Suprapubic skin (tissue), 4 donors: ENCODE data around the gene MEF2A. TPM values are rescaled to one million over a fixed set of nuclear protein-coding genes. Genes with fewer than 3 reads are reported as not detected.
A peak's percentile ranks its signal among the peaks of the same experiment; 100 is the strongest.

Experiments used
- DNase-seq, 2 donors: peaks; one replicate each; pipeline ENCODE4 v3.0.0-alpha.2; 2019; ENCODE audit warnings: low spot score in 2 of 2
- H3K27ac ChIP-seq: fragments of 200-600 bp; sonication (generic); one replicate; pipeline ENCODE4 v1.5.1; 2019
- H3K27me3 ChIP-seq: fragments of 200-600 bp; sonication (generic); one replicate; pipeline ENCODE4 v1.5.1; 2019
- H3K36me3 ChIP-seq: fragments of 200-600 bp; sonication (generic); one replicate; pipeline ENCODE4 v1.5.1; 2019
- H3K4me1 ChIP-seq: fragments of 200-600 bp; sonication (generic); one replicate; pipeline ENCODE4 v1.5.1; 2019
- H3K4me3 ChIP-seq: fragments of 200-600 bp; sonication (generic); one replicate; pipeline ENCODE4 v1.5.1; 2019; ENCODE audit warnings: mild to moderate bottlenecking
- H3K9me3 ChIP-seq: fragments of 200-600 bp; sonication (generic); one replicate; pipeline ENCODE4 v1.5.1; 2019
- EP300 ChIP-seq: sonication (generic); formaldehyde crosslinking; IDR thresholded peaks from one replicate; pipeline ENCODE4 v1.6.1; 2017; ENCODE audit warnings: antibody characterized with exemption
- POLR2A ChIP-seq, 2 donors: fragments of 450-650 bp; IDR thresholded peaks; one replicate each; pipeline ENCODE4 v1.6.1; 2017; ENCODE audit warnings: antibody characterized with exemption in 2 of 2, mild to moderate bottlenecking in 2 of 2, moderate library complexity in 2 of 2
- POLR2AphosphoS5 ChIP-seq, 3 donors: sonication (generic); formaldehyde crosslinking; IDR thresholded peaks; one replicate each; pipeline ENCODE4 v1.6.1; 2017; ENCODE audit warnings: antibody characterized with exemption in 3 of 3
- WGBS: methylation state at CpG from one replicate; pipeline ENCODE4 v1.1.5; 2018; 5-methylcytosine and 5-hydroxymethylcytosine counted together
- total RNA-seq, 4 donors: library from RNA; depleted of rRNA; stranded (reverse); fragments of >200 nt; gene quantifications; one replicate each; pipeline ENCODE4 v1.1.0, GENCODE V29; 2016
- TF ChIP-seq, protein P1 (sequence below), 2 donors: fragments of 200-600 bp in 1 of 2; fragments of 450-650 bp in 1 of 2; sonication (generic) in 1 of 2; IDR thresholded peaks; one replicate each; pipeline ENCODE4 v1.5.1; 2016 to 2019; ENCODE audit warnings: antibody characterized with exemption in 2 of 2, mild to moderate bottlenecking in 1 of 2, moderate library complexity in 1 of 2

The MEF2A gene
- total RNA-seq, 4 donors from 2014 or later = 70.1 to 222 (median 78.8) TPM

DNA sequence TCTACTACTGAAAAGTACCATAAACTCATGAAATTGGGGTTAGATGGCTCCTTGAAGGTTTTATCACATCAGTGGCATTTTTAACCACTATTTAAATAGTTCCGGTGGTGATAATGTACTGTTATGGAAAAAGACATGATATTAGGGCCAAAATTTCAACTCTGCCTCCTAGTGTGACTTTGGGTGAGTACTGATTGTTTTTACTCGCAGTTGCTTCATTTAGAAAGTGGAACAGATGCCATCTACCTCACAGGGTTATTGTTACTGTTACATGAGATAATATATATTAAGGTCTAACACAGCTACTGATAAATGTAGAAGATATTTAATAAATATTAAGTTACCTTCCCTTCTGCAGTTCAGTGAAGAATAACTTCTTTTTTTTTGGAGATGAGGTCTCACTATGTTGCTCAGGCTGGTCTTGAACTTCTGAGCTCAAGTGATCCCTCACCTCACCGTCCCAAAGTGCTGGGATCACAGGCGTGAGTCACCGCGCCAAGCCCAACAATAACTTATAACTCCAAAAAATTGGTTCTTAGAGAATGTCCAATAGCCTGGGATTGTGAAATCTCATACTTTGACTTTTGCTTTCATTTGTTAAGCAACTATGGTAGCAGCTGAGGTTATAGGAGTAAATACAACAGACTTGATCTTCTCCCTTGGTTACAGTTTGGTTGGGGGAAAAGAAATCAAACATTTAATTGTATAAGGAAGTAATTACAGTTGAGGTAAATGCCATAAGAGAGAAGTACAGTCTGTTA, 48.3 kb downstream of the MEF2A start:
- whole genome bisulfite sequencing = 80% methylated on average over 6 of the region's 6 CpGs
- no peak for DNase-seq
- H3K4me3 ChIP-seq = no peak overlapping the region
- H3K9me3 ChIP-seq = no peaks in the 10 kb centered on the region
- H3K36me3 ChIP-seq = no peaks in the 10 kb centered on the region
- H3K27ac ChIP-seq = peak overlapping the region; percentile 60
- TF ChIP-seq POLR2AphosphoS5 (IDR thresholded peaks at IDR 0.05) (no peak), EP300 (no peak), POLR2A (IDR thresholded peaks at IDR 0.05) (no peak)
- TF ChIP-seq, protein P1, sequence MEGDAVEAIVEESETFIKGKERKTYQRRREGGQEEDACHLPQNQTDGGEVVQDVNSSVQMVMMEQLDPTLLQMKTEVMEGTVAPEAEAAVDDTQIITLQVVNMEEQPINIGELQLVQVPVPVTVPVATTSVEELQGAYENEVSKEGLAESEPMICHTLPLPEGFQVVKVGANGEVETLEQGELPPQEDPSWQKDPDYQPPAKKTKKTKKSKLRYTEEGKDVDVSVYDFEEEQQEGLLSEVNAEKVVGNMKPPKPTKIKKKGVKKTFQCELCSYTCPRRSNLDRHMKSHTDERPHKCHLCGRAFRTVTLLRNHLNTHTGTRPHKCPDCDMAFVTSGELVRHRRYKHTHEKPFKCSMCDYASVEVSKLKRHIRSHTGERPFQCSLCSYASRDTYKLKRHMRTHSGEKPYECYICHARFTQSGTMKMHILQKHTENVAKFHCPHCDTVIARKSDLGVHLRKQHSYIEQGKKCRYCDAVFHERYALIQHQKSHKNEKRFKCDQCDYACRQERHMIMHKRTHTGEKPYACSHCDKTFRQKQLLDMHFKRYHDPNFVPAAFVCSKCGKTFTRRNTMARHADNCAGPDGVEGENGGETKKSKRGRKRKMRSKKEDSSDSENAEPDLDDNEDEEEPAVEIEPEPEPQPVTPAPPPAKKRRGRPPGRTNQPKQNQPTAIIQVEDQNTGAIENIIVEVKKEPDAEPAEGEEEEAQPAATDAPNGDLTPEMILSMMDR (IDR thresholded peaks at IDR 0.05) = no peak
- no peaks in the 10 kb centered on the region for H3K27me3 ChIP-seq
- H3K4me1 ChIP-seq = peaks cover 61% of the 10 kb centered on the region

GRCh38 chr15:99614749-99615288, 49.0 kb downstream of the MEF2A start:
- WGBS = 29% methylated on average over 1 of the region's 1 CpG
- Histone ChIP-seq H3K9me3 (no peaks in the 10 kb centered on the region), H3K4me3 (no peak overlapping the region), H3K27me3 (no peaks in the 10 kb centered on the region), H3K4me1 (peaks cover 69% of the 10 kb centered on the region), H3K27ac (peak overlapping the region; percentile 60), H3K36me3 (no peaks in the 10 kb centered on the region)
- no peak for DNase-seq
- TF ChIP-seq EP300 = no peak
- no peak for TF ChIP-seq POLR2A (IDR thresholded peaks at IDR 0.05)
- TF ChIP-seq POLR2AphosphoS5 (IDR thresholded peaks at IDR 0.05) = no peak
- TF ChIP-seq, protein P1 (IDR thresholded peaks at IDR 0.05) = no peak

DNA sequence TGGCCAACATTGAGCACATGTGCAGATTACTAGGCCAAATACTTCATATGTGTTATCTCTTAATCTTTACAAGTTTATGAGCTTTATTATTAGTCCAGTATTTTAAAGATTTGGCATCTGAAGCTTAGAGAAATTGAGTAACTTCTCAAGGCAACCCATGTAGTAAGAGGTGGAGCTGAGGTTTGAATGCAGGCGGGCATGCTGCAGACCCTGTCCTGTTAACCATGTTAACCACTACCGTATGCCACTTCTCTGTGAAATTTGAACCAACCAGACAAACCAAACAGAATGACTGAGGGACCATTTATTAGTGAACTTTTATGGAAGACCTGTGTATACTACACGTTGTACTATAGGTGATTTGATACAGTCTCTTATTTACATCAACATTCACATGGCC, 49.7 kb downstream of the MEF2A start:
- DNase-seq = no peak
- Histone ChIP-seq H3K27me3 (no peaks in the 10 kb centered on the region), H3K9me3 (no peaks in the 10 kb centered on the region), H3K36me3 (no peaks in the 10 kb centered on the region), H3K4me3 (no peak overlapping the region), H3K4me1 (peaks cover 73% of the 10 kb centered on the region), H3K27ac (no peak overlapping the region)
- 86% methylated on average over 3 of the region's 3 CpGs for WGBS
- TF ChIP-seq POLR2AphosphoS5 (IDR thresholded peaks at IDR 0.05) = no peak
- TF ChIP-seq, protein P1 (IDR thresholded peaks at IDR 0.05) = no peak
- no peak for TF ChIP-seq EP300
- no peak for TF ChIP-seq POLR2A (IDR thresholded peaks at IDR 0.05)

DNA sequence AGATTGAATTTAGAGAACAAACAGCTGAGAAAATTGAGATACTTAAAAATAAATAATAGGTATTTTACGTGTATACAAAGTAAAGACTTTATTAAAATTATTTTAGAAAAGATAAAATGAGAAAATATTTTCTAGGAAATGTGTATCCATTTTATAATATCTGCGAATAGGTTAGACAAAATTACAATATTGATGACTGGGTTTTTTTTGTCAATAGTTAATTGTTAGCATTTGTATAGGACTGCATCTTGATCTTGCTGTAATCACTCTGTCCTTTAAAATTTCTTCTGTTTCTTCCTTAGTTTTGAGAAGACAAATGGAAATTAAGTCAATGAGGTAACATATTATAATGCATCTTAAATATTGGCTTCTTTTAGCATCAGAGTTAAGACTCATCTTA, 50.3 kb downstream of the MEF2A start:
- Histone ChIP-seq H3K4me1 (peaks cover 73% of the 10 kb centered on the region), H3K9me3 (no peaks in the 10 kb centered on the region), H3K36me3 (no peaks in the 10 kb centered on the region), H3K4me3 (no peak overlapping the region), H3K27me3 (no peaks in the 10 kb centered on the region), H3K27ac (no peak overlapping the region)
- no peak for DNase-seq
- TF ChIP-seq POLR2AphosphoS5 (IDR thresholded peaks at IDR 0.05) (no peak), EP300 (no peak), POLR2A (IDR thresholded peaks at IDR 0.05) (no peak)
- TF ChIP-seq, protein P1 (IDR thresholded peaks at IDR 0.05) = no peak
- WGBS = 91% methylated on average over 2 of the region's 2 CpGs

DNA sequence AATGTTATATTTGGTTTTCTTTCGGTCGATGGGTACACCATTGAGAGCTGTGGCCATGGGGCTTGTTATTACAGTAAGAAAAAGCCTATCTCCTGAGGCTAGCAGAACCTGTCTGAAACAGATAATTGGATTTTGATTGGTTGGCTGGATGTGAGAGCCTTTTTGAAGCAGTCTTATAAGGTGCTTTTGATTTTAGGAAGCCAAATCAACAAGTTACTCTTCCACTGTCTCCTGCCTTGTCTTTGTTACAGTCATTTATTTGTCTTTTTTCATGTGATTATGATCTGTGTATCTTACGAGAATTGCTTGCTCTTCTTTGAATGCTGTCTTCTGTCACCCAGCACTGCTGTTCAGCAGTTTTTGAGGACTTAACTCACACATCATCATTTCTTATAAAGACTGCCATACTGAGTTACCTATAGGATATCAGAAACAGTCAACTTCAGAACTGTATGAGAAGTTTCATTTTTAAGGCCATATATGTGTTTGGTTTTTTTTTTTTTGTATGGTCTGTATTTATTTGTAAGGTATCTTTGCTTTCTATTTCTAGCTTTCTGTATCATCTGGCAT, 51.1 kb downstream of the MEF2A start:
- no peak for DNase-seq
- Histone ChIP-seq H3K4me3 (no peak overlapping the region), H3K27ac (no peak overlapping the region), H3K4me1 (peaks cover 73% of the 10 kb centered on the region), H3K27me3 (no peaks in the 10 kb centered on the region), H3K36me3 (no peaks in the 10 kb centered on the region), H3K9me3 (no peaks in the 10 kb centered on the region)
- WGBS = 74% methylated on average over 3 of the region's 3 CpGs
- TF ChIP-seq POLR2A (IDR thresholded peaks at IDR 0.05) (no peak), POLR2AphosphoS5 (IDR thresholded peaks at IDR 0.05) (no peak), EP300 (no peak)
- TF ChIP-seq, protein P1 (IDR thresholded peaks at IDR 0.05) = no peak
